Epithelial cell of proximal tubule (primary cell): ENCODE measurements around the gene LYSMD2. TPM values are rescaled to one million over a fixed set of nuclear protein-coding genes. Genes with fewer than 3 reads are reported as not detected.
A peak's percentile ranks its signal among the peaks of the same experiment; 100 is the strongest.

Experiments used
- DNase-seq: peaks from one replicate; pipeline ENCODE4 v3.0.0-alpha.2; 2011; ENCODE audit warnings: low read depth
- H3K4me3 ChIP-seq: 2 replicates; pipeline ENCODE4 v1.5.1; 2011; ENCODE audit warnings: low read depth, mild to moderate bottlenecking, low read length
- total RNA-seq: library from RNA; depleted of rRNA; stranded (reverse); fragments of >200 nt; gene quantifications from 2 replicates; pipeline ENCODE4 v1.2.3, GENCODE V29; 2015
- TF ChIP-seq, protein P1 (sequence below): conservative IDR thresholded peaks from 2 replicates; pipeline ENCODE4 v1.5.1; 2012; ENCODE audit warnings: low read depth, mild to moderate bottlenecking, low read length

The LYSMD2 gene
- total RNA-seq, 1 donor from 2014 or later: 1.7 TPM

DNA sequence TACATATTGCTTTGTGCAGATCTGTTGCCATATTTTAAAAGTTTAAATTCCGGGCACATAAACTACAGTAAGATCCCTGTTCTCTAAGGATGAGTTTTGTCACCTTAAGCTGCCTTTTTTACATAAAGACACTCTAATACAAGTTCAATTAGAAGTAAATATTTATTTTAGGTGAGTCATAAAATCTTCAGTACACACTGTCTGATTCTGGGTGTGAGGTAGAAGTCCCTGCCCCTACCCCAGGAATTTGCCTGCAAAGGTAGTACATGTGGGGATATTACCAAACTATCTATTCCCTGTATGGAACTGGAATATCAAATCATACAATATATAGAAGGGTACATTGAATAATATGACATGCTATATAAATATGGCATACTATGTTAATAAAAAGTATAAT, 49.9 kb downstream of the LYSMD2 start:
- no peak overlapping the region for H3K4me3 ChIP-seq
- DNase-seq: no peak
- TF ChIP-seq, protein P1, sequence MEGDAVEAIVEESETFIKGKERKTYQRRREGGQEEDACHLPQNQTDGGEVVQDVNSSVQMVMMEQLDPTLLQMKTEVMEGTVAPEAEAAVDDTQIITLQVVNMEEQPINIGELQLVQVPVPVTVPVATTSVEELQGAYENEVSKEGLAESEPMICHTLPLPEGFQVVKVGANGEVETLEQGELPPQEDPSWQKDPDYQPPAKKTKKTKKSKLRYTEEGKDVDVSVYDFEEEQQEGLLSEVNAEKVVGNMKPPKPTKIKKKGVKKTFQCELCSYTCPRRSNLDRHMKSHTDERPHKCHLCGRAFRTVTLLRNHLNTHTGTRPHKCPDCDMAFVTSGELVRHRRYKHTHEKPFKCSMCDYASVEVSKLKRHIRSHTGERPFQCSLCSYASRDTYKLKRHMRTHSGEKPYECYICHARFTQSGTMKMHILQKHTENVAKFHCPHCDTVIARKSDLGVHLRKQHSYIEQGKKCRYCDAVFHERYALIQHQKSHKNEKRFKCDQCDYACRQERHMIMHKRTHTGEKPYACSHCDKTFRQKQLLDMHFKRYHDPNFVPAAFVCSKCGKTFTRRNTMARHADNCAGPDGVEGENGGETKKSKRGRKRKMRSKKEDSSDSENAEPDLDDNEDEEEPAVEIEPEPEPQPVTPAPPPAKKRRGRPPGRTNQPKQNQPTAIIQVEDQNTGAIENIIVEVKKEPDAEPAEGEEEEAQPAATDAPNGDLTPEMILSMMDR: no peak

DNA sequence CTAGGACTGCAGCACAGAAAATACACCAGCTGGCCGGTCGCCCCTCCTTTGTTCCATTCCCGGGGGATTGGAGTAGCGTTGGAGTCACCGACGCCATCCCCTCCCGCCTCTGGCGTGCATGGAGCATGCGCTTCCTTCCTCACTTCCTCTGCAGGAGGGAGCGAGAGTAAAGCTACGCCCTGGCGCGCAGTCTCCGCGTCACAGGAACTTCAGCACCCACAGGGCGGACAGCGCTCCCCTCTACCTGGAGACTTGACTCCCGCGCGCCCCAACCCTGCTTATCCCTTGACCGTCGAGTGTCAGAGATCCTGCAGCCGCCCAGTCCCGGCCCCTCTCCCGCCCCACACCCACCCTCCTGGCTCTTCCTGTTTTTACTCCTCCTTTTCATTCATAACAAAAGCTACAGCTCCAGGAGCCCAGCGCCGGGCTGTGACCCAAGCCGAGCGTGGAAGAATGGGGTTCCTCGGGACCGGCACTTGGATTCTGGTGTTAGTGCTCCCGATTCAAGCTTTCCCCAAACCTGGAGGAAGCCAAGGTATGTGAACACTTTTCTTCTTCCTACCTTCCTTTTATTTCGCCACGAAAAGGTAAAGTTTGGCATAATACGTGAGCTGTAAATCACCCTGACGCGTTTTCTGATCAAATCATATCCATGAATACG, 56.0 kb downstream of the LYSMD2 start, which contains the start of gene SCG3:
Gene SCG3 (plus strand): TSS at position 201 of the 661 bp plus-strand sequence. CDS start 253 bp downstream, at position 454.
- peak within 1 kb of the TSS; percentile 40 for H3K4me3 ChIP-seq
- peak; percentile 3 for DNase-seq

DNA sequence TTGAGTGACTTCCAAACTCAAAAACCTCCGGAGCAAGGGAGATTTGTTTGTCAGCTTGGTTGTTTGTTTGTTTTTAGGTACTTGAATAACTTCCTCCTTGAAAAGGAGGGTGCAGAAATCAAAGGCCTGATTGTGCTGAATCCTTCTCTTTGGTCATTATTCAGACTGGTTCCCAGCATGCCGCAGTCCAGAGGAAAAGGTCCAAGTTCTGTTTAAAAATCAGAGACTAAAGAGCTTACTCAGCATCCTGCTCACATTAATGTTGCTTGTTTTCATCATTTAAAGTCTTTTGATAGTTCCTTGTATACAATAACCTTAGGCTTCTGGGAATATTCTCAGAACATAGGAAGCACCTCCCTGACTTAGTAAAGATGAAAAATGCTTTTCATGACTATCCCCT, 57.1 kb downstream of the LYSMD2 start:
- H3K4me3 ChIP-seq: no peak overlapping the region
- no peak for DNase-seq
- TF ChIP-seq, protein P1: no peak

More for the DNA sequence above, 56.0 kb downstream of the LYSMD2 start, which contains the start of gene SCG3:
- TF ChIP-seq, protein P1: no peak

DNA sequence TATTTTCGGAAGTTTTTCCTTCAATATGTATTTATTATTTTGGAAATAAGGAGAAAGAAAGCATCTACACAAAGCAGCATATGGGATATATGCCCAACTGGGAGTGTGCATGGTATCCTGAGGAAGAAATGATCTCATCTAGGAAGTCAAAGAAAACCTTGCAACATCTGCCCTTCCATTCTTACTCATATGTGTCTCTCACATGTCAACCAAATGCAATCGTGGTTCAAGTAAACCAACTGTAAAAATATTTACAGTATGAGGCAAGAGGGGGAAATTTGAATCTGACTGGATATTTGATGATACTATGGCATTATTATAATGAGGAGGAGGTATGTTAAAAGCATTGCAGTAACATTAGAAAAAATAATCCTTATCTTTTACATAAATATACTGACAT, 59.4 kb downstream of the LYSMD2 start:
- DNase-seq: no peak
- TF ChIP-seq, protein P1: no peak
- no peak overlapping the region for H3K4me3 ChIP-seq

DNA sequence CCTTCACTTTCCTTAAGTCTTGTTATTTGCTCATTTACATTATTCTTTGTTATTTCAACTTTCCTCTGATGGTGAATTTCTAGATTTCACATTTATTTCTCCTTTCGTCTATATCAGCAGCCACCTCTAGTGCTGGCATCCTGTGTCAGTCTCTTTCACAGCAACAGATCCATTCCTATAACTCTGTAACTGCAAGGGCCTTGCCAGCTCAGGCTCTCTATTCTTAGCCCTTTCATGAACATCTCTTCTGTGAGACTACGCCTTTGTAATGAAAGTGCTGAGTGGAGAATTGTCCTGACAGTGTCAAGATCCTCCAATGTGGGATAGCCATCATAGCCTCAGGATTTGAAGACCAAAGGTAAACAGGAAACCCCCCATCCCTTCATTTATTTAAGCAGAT, 60.0 kb downstream of the LYSMD2 start:
- TF ChIP-seq, protein P1: no peak
- no peak overlapping the region for H3K4me3 ChIP-seq
- no peak for DNase-seq

DNA sequence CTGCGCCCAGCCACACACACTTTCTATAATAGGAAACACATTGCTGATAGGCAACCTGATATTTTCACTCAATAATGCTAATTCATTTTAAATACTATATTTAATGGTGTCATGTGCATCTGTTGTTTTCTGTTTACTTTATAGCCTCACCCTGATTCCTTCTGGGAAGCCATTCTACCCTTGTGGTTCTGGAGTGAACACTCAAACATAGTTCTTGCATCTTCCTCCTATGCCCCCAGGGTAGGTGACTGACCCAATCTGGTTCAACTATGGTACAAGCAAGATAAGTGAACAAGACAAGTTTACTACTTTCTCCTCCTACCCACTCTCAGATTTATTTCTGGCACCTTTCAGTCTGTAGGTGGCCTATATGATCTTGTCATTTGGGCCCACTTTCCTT, 60.4 kb downstream of the LYSMD2 start:
- TF ChIP-seq, protein P1: no peak
- no peak overlapping the region for H3K4me3 ChIP-seq
- no peak for DNase-seq

DNA sequence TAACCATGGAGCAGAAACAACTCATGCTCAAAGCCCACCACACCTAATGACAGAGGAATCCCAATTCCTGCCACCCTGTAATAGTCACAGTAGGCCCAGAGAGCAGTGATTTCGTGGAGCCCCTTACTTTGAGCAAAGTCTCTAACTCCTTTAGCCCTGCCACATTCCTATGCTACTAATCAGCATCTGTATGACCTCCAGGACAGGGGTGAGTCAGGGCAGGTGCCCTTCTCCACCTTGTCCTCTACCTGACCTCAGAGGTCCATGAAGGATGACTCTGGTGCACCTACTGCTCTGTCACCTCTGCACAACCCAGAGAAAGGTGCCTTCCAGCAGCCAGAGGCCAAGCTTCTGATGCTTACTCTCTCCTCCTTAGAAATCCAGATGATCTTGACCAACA, 62.2 kb downstream of the LYSMD2 start:
- TF ChIP-seq, protein P1: no peak
- H3K4me3 ChIP-seq: no peak overlapping the region
- DNase-seq: no peak
